C1 segment of cervical spinal cord (tissue), 14 donors: ENCODE results near the gene TRIM74.
A peak's percentile ranks its signal among the peaks of the same experiment; 100 is the strongest.
"Not testable (repeated sequence)": the region's sequence is repeated elsewhere in the genome, so short reads cannot be mapped to it uniquely, and the experiment has no call there.

Experiments
- DNase-seq, 14 donors: peaks; one replicate each; lab custom pipeline; 2025; lab: John Stamatoyannopoulos, UW

Gene TRIM74

GRCh38 chr7:72960029-72960428, 9.2 kb downstream of the TRIM74 start:
- not testable (repeated sequence) for DNase-seq

- DNase-seq, result not testable (repeated sequence)
Observed at GRCh38 chr7:72954563-72955198, 14.6 kb downstream of the TRIM74 start.

GRCh38 chr7:72953901-72954562, 15.2 kb downstream of the TRIM74 start:
- not testable (repeated sequence) for DNase-seq

GRCh38 chr7:72950432-72950831, 18.8 kb downstream of the TRIM74 start:
- DNase-seq, result not testable (repeated sequence)

- DNase-seq, result not testable (repeated sequence)
Observed at GRCh38 chr7:72949686-72950085, 19.6 kb downstream of the TRIM74 start.

GRCh38 chr7:72949276-72949675, 20.0 kb downstream of the TRIM74 start:
- not testable (repeated sequence) for DNase-seq

- not testable (repeated sequence) for DNase-seq
Observed at GRCh38 chr7:72948714-72949113, 20.6 kb downstream of the TRIM74 start.

GRCh38 chr7:72946130-72946745, 23.0 kb downstream of the TRIM74 start:
- DNase-seq, result not testable (repeated sequence)

GRCh38 chr7:72945597-72945996, 23.7 kb downstream of the TRIM74 start:
- DNase-seq, result not testable (repeated sequence)

- not testable (repeated sequence) for DNase-seq
Observed at GRCh38 chr7:72944937-72945336, 24.3 kb downstream of the TRIM74 start.

- DNase-seq, result not testable (repeated sequence)
Observed at GRCh38 chr7:72942956-72943355, 26.3 kb downstream of the TRIM74 start.

- DNase-seq, result not testable (repeated sequence)
Observed at GRCh38 chr7:72942022-72942705, 27.1 kb downstream of the TRIM74 start.

GRCh38 chr7:72928216-72928615, 41.0 kb downstream of the TRIM74 start:
- DNase-seq, result not testable (repeated sequence)

- not testable (repeated sequence) for DNase-seq
Observed at GRCh38 chr7:72927791-72928190, 41.5 kb downstream of the TRIM74 start.

- DNase-seq, result peak in 3 of 14 donors; percentile 9 to 36 (median 13)
Observed at GRCh38 chr7:72925546-72926120, 43.6 kb downstream of the TRIM74 start.

GRCh38 chr7:72924733-72925545, 44.3 kb downstream of the TRIM74 start, which contains the start of gene POM121:
Gene POM121 (plus strand): TSS chr7:72925095. CDS start chr7:72925122, 27 bp downstream.
- peak; percentile 3 to 85 (median 72) for DNase-seq

GRCh38 chr7:72924386-72924732, 44.9 kb downstream of the TRIM74 start:
- DNase-seq, result no peak

GRCh38 chr7:72919256-72919775, 50.0 kb downstream of the TRIM74 start:
- DNase-seq, result no peak

- DNase-seq, result peak in 3 of 14 donors; percentile 1 to 3 (median 1)
Observed at GRCh38 chr7:72914756-72915525, 54.3 kb downstream of the TRIM74 start.

- not testable (repeated sequence) for DNase-seq
Observed at GRCh38 chr7:72913750-72914149, 55.5 kb downstream of the TRIM74 start.
